ENCODE data around the gene ANGPTL4. TPM values are rescaled to one million over a fixed set of nuclear protein-coding genes. Genes with fewer than 3 reads are reported as not detected.

Gene ANGPTL4
- total and polyA plus RNA-seq, 2 of the 13 experiments (the other 11 are each of a cell fraction or from before 2014, with no cell fraction given): 0.80 to 21.7 TPM

DNA sequence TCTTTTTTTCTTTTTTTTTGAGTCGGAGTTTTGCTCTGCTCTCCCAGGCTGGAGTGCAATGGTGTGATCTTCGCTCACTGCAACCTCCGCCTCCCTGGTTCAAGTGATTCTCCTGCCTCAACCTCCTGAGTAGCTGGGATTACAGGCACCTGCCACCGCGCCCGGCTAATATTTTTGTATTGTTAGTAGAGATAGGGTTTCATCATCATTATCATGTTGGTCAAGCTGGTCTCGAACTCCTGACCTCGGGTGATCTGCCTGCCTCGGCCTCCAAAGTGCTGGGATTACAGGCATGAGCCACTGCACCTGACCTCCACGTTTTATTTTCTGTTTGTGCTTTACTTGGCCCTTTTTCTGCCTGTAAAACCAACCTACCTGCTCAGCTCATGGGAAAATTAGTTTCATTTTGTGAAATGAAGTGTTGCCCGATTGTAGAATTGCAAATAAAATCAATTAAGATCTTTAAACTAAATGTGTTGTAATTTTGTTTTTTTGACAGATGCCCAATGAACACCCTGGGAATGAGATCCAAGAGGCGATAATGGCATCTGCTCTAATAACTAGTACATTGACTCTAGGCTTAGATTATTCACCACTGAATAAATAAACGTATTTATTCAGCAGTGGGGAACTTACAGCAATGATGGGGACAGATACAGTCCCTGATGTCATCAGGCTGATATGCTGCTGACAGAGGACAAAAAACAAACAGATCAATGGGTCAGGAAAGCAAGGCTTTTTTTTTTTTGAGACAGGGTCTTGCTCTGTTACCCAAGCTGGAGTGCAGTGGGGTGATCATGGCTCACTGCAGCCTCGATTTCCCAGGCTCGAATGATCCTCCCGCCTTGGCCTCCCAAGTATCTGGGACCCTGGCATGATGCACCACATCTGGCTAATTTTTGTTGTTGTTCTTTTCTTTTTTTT, 24.0 kb downstream of the ANGPTL4 start:
- peak; percentile 33 for ATAC-seq
- TSS peak; percentile 41 for BruUV-seq (replicated peaks)
- Histone ChIP-seq H3K9me3 (ENCODE audit: low read length) (no peaks in the 10 kb centered on the region), H3K4me2 (ENCODE audit: low read depth, low read length) (peak overlapping the region; percentile 72), H4K20me1 (ENCODE audit: insufficient read depth, low read length) (peaks cover 5% of the 10 kb centered on the region), H3K36me3 (replicated peaks in 1 of 2; ENCODE audit: control insufficient read depth in 1 of 2, insufficient read depth in 2 of 2, low read length in 2 of 2) (no peaks in the 10 kb centered on the region), H3K9ac (ENCODE audit: insufficient read depth, low read depth, low read length) (peak overlapping the region; percentile 75), H3K79me2 (ENCODE audit: insufficient read depth, low read length) (peaks cover 22% of the 10 kb centered on the region), H3K4me1 (ENCODE audit: insufficient read depth, low read length) (peaks cover 71% of the 10 kb centered on the region), H3K27me3 (ENCODE audit: control insufficient read depth in 1 of 2, insufficient read depth in 2 of 2, low read length in 2 of 2) (no peaks in the 10 kb centered on the region), H3K4me3 (replicated peaks in 1 of 3; ENCODE audit: insufficient read depth in 1 of 3, low read depth in 2 of 3, low read length in 3 of 3) (peak overlapping the region in 1 of 3 experiments; percentile 27; a peak in 1 of 6 replicates), H2AFZ (ENCODE audit: low read length) (no peak overlapping the region), H3K27ac (ENCODE audit: extremely low read length, insufficient read depth, low read length) (peak overlapping the region; percentile 89)
- ChIA-PET CTCF (ENCODE audit: low intra/inter-chr PET ratio, low total read pairs) (no interaction called here), POLR2A (interaction anchor here (0.8 to 2.0 kb wide), 6 partner anchors 9 to 36 kb away, joined by 3 to 5 read pairs (median 4); no protein-coding TSS in a partner anchor)
- in situ Hi-C loops (cut with HindIII; ENCODE audit: extremely low pct_ligation_motif_present, low pct_unique_long_range_greater_than_20kb) (no loop called here), intact Hi-C loops (cut with micrococcal nuclease; ENCODE audit: unreplicated experiment) (loop anchor here (1.0 kb wide), 1 partner anchor 14 kb away; no protein-coding TSS in a partner anchor)
- FAIRE-seq: peak; percentile 87
- peak; percentile 97 for DNase-seq (ENCODE audit: low spot score)
- 27% methylated on average over 16 of the region's 16 CpGs for WGBS (ENCODE audit: low lambda C conversion rate)
- TF ChIP-seq TCF7 (IDR thresholded peaks at IDR 0.05; ENCODE audit: low read depth) (peak; percentile 53; the same call in 1 of the 2 replicates), NCOA5 (CRISPR knock-in tag; IDR thresholded peaks at IDR 0.05) (no peak), ZMYM2 (CRISPR knock-in tag; IDR thresholded peaks at IDR 0.05) (peak; percentile 70), TP53 (CRISPR knock-in tag; conservative IDR thresholded peaks at IDR 0.05) (0 out of 2 replicates have a peak, but pooled peaks have one; percentile 43), MBNL3 (CRISPR knock-in tag; conservative IDR thresholded peaks at IDR 0.05) (no peak), KDM6A (CRISPR knock-in tag; IDR thresholded peaks at IDR 0.05; ENCODE audit: low read depth) (peak; percentile 77), SMARCC2 (IDR thresholded peaks at IDR 0.05) (0 out of 2 replicates have a peak, but pooled peaks have one; percentile 8), MXD4 (CRISPR knock-in tag; IDR thresholded peaks at IDR 0.05) (0 out of 2 replicates have a peak, but pooled peaks have one; percentile 43), ASH2L (IDR thresholded peaks at IDR 0.05; ENCODE audit: insufficient read length, low read depth, low read length) (peak; percentile 50), SPEN (CRISPR knock-in tag; IDR thresholded peaks at IDR 0.05; ENCODE audit: low read depth) (peak; percentile 30; the same call in 1 of the 2 replicates), ZNF256 (CRISPR knock-in tag; conservative IDR thresholded peaks at IDR 0.05) (no peak), NR2F2 (IDR thresholded peaks at IDR 0.05; ENCODE audit: borderline replicate concordance, low read depth) (0 out of 2 replicates have a peak, but pooled peaks have one; percentile 67), ZNF556 (CRISPR knock-in tag; IDR thresholded peaks at IDR 0.05; ENCODE audit: borderline replicate concordance) (0 out of 2 replicates have a peak, but pooled peaks have one; percentile 25), ZNF674 (CRISPR knock-in tag; IDR thresholded peaks at IDR 0.05; ENCODE audit: low read depth) (no peak), ZNF3 (CRISPR knock-in tag; IDR thresholded peaks at IDR 0.05) (no peak), FOXP1 (IDR thresholded peaks at IDR 0.05) (peak; percentile 71; the same call in 1 of the 2 replicates), FOXP1 (CRISPR knock-in tag; IDR thresholded peaks at IDR 0.05) (peak; percentile 95)
- TF ChIP-seq, protein P1, sequence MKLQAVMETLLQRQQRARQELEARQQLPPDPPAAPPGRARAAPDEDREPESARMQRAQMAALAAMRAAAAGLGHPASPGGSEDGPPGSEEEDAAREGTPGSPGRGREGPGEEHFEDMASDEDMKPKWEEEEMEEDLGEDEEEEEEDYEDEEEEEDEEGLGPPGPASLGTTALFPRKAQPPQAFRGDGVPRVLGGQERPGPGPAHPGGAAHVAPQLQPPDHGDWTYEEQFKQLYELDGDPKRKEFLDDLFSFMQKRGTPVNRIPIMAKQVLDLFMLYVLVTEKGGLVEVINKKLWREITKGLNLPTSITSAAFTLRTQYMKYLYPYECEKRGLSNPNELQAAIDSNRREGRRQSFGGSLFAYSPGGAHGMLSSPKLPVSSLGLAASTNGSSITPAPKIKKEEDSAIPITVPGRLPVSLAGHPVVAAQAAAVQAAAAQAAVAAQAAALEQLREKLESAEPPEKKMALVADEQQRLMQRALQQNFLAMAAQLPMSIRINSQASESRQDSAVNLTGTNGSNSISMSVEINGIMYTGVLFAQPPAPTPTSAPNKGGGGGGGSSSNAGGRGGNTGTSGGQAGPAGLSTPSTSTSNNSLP (IDR thresholded peaks at IDR 0.05; ENCODE audit: low read depth, low read length): peak; percentile 97
